ENCODE results near the gene ACADSB. TPM values are rescaled to one million over a fixed set of nuclear protein-coding genes. Genes with fewer than 3 reads are reported as not detected.

The ACADSB gene
- total RNA-seq, 6 donors from 2014 or later: 10.4 to 48.2 (median 30.2) TPM

DNA sequence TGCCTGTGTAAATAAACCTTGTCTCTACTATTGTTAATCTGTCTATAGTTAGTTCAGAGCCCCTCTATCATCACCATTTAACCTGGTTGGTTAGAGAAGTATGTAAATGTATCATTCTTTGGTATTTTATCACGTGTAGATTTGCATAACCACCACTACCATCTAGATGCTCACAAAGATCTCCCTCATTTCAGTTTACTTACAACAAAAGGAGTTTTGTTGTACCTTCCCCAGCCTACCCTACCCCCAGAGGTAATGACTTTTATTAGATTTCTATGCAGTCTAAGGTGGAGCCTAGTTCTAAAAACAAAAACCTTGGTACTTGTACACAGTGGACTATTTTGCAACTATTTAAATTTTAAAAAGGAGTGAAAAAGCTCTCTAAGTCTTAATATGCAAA lies 17.5 kb downstream of the ACADSB start:
- H3K27ac ChIP-seq: no peak overlapping the region
- no peaks in the 10 kb centered on the region for H3K4me1 ChIP-seq
- no peak overlapping the region for H3K4me3 ChIP-seq
- ATAC-seq (ENCODE audit: low FRiP score in 2 of 2) (no peak), DNase-seq (no peak)
- no peaks in the 10 kb centered on the region for H3K27me3 ChIP-seq
- WGBS, 2 donors: 56 to 75% methylated on average over 1 of the region's 1 CpG
- no peaks in the 10 kb centered on the region for H3K36me3 ChIP-seq
- TF ChIP-seq EP300 (IDR thresholded peaks at IDR 0.05) (no peak), POLR2AphosphoS5 (IDR thresholded peaks at IDR 0.05) (no peak), POLR2A (IDR thresholded peaks at IDR 0.05) (no peak)
- TF ChIP-seq, protein P1, sequence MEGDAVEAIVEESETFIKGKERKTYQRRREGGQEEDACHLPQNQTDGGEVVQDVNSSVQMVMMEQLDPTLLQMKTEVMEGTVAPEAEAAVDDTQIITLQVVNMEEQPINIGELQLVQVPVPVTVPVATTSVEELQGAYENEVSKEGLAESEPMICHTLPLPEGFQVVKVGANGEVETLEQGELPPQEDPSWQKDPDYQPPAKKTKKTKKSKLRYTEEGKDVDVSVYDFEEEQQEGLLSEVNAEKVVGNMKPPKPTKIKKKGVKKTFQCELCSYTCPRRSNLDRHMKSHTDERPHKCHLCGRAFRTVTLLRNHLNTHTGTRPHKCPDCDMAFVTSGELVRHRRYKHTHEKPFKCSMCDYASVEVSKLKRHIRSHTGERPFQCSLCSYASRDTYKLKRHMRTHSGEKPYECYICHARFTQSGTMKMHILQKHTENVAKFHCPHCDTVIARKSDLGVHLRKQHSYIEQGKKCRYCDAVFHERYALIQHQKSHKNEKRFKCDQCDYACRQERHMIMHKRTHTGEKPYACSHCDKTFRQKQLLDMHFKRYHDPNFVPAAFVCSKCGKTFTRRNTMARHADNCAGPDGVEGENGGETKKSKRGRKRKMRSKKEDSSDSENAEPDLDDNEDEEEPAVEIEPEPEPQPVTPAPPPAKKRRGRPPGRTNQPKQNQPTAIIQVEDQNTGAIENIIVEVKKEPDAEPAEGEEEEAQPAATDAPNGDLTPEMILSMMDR (IDR thresholded peaks at IDR 0.05): no peak
- H3K9me3 ChIP-seq: no peaks in the 10 kb centered on the region

- DNase-seq (no peak), ATAC-seq (ENCODE audit: low FRiP score in 2 of 2) (no peak)
- no peak overlapping the region for H3K27ac ChIP-seq
- no peaks in the 10 kb centered on the region for H3K4me1 ChIP-seq
- TF ChIP-seq, protein P1 (IDR thresholded peaks at IDR 0.05): no peak
- no peak for TF ChIP-seq POLR2AphosphoS5 (IDR thresholded peaks at IDR 0.05)
- no peak for TF ChIP-seq POLR2A (IDR thresholded peaks at IDR 0.05)
- H3K9me3 ChIP-seq: no peaks in the 10 kb centered on the region
- H3K27me3 ChIP-seq: no peaks in the 10 kb centered on the region
- no peak overlapping the region for H3K4me3 ChIP-seq
- no peaks in the 10 kb centered on the region for H3K36me3 ChIP-seq
These were observed 19.1 kb downstream of the ACADSB start for GRCh38 chr10:123027861-123028260.

DNA sequence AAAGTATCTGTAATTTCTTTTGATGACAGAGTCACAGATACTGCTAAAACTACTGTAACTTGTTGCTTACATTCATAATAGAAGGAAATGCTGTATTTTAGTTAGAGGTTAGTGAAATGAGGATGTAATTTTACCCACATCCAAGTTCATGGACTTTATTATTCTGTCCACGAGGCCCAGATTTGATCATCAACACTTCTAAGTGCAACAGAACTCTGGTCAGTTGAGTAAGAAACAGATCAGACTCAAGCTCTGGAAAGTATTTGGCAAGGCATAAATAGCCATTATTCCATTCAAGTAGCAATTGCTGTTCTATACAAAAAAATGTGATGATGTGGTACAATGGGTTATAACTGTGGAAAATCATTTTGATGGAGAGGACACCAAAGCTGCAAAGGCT lies 22.3 kb downstream of the ACADSB start:
- H3K4me1 ChIP-seq: no peaks in the 10 kb centered on the region
- TF ChIP-seq EP300 (IDR thresholded peaks at IDR 0.05) (no peak), POLR2A (IDR thresholded peaks at IDR 0.05) (no peak)
- DNase-seq (no peak), ATAC-seq (ENCODE audit: low FRiP score in 2 of 2) (no peak)
- 77 to 85% methylated on average over 1 of the region's 1 CpG for WGBS, 2 donors
- H3K27ac ChIP-seq: no peak overlapping the region
- H3K4me3 ChIP-seq: no peak overlapping the region
- no peaks in the 10 kb centered on the region for H3K9me3 ChIP-seq
- no peaks in the 10 kb centered on the region for H3K27me3 ChIP-seq
- H3K36me3 ChIP-seq: peaks cover 2 to 17% (median 4%) of the 10 kb centered on the region in 4 donors

- Histone ChIP-seq H3K4me3 (no peak overlapping the region), H3K36me3 (peaks cover 2 to 28% (median 11%) of the 10 kb centered on the region in 4 donors), H3K27me3 (no peaks in the 10 kb centered on the region), H3K27ac (no peak overlapping the region), H3K9me3 (no peaks in the 10 kb centered on the region), H3K4me1 (peaks cover 0 to 4% (median 0%) of the 10 kb centered on the region in 4 donors)
- TF ChIP-seq, protein P1 (IDR thresholded peaks at IDR 0.05): no peak
- TF ChIP-seq POLR2AphosphoS5 (IDR thresholded peaks at IDR 0.05) (no peak), POLR2A (IDR thresholded peaks at IDR 0.05) (no peak), EP300 (IDR thresholded peaks at IDR 0.05) (no peak)
- DNase-seq (no peak), ATAC-seq (ENCODE audit: low FRiP score in 2 of 2) (no peak)
These were observed 25.5 kb downstream of the ACADSB start for GRCh38 chr10:123034332-123034731.

GRCh38 chr10:123035467-123036086 lies 26.8 kb downstream of the ACADSB start:
- Histone ChIP-seq H3K36me3 (peaks cover 2 to 28% (median 11%) of the 10 kb centered on the region in 4 donors), H3K27me3 (no peaks in the 10 kb centered on the region), H3K9me3 (no peaks in the 10 kb centered on the region), H3K27ac (no peak overlapping the region), H3K4me3 (no peak overlapping the region), H3K4me1 (peaks cover 0 to 4% (median 0%) of the 10 kb centered on the region in 4 donors)
- no peak for TF ChIP-seq POLR2A (IDR thresholded peaks at IDR 0.05)
- TF ChIP-seq POLR2AphosphoS5 (IDR thresholded peaks at IDR 0.05): no peak
- TF ChIP-seq, protein P1 (IDR thresholded peaks at IDR 0.05): no peak
- TF ChIP-seq EP300 (IDR thresholded peaks at IDR 0.05): no peak
- ATAC-seq (ENCODE audit: low FRiP score in 2 of 2) (no peak), DNase-seq (no peak)
- WGBS, 2 donors: 90 to 91% methylated on average over 8 of the region's 8 CpGs
